HepG2 (cell line): ENCODE measurements around the gene GALR2. TPM values are rescaled to one million over a fixed set of nuclear protein-coding genes. Genes with fewer than 3 reads are reported as not detected.

Experiments
- ARNTL ChIP-seq: sonication (generic); formaldehyde crosslinking; IDR thresholded peaks from 2 replicates; pipeline ENCODE4 v1.4.0; 2020; ENCODE audit warnings: mild to moderate bottlenecking, missing genetic modification reagents
- EED ChIP-seq: sonication (generic); formaldehyde crosslinking; IDR thresholded peaks from 2 replicates; pipeline ENCODE4 v1.5.0; 2020; ENCODE audit warnings: mild to moderate bottlenecking, missing genetic modification reagents
- HNRNPH1 ChIP-seq: fragments of 200-400 bp; formaldehyde crosslinking; optimal IDR thresholded peaks from 2 replicates; pipeline ENCODE3; 2017; ENCODE audit warnings: mild to moderate bottlenecking, low read depth, low read length
- MYC ChIP-seq: sonication (generic); formaldehyde crosslinking; IDR thresholded peaks from 2 replicates; pipeline ENCODE4 v1.9.0; 2021; ENCODE audit warnings: missing genetic modification reagents, borderline replicate concordance
- PCBP1 ChIP-seq: fragments of 200-400 bp; formaldehyde crosslinking; IDR thresholded peaks from 2 replicates; pipeline ENCODE4 v1.6.1; 2017; ENCODE audit warnings: mild to moderate bottlenecking, low read depth, low read length, borderline replicate concordance
- PHF20 ChIP-seq: sonication (generic); formaldehyde crosslinking; IDR thresholded peaks from 2 replicates; pipeline ENCODE4 v1.5.0; 2020; ENCODE audit warnings: mild to moderate bottlenecking, missing genetic modification reagents
- POLR2AphosphoS2 ChIP-seq: IDR thresholded peaks from 2 replicates; pipeline ENCODE4 v1.6.1; 2011; ENCODE audit warnings: low read depth, low read length, improper control_type of control experiment
- TARDBP ChIP-seq: sonication (generic); formaldehyde crosslinking; IDR thresholded peaks from 2 replicates; pipeline ENCODE4 v1.8.0; 2022; ENCODE audit warnings: mild to moderate bottlenecking, missing genetic modification reagents
- TCF12 ChIP-seq, 2 experiments: fragments of 450-650 bp in 1 of 2; sonication (generic) in 1 of 2; formaldehyde crosslinking in 1 of 2; IDR thresholded peaks; 2 replicates each; pipeline versions ENCODE4 v1.6.1 to v1.8.0; 2017 to 2022; ENCODE audit warnings: antibody characterized with exemption in 1 of 2, mild to moderate bottlenecking in 1 of 2, missing genetic modification reagents in 1 of 2, moderate library complexity in 1 of 2
- ZMYM4 ChIP-seq: sonication (generic); formaldehyde crosslinking; IDR thresholded peaks from 2 replicates; pipeline ENCODE4 v1.8.1; 2023; ENCODE audit warnings: mild to moderate bottlenecking, missing genetic modification reagents
- ZNF776 ChIP-seq: sonication (generic); formaldehyde crosslinking; IDR thresholded peaks from 2 replicates; pipeline ENCODE4 v1.4.0; 2020; ENCODE audit warnings: mild to moderate bottlenecking, missing genetic modification reagents
- polyA plus RNA-seq, 8 experiments: library from polyadenylated mRNA; depleted of rRNA in 3 of 8; stranded (reverse) in 7 of 8; unstranded in 1 of 8; fragments of >200 nt; fragmentation: Illumina TruSeq in 4 of 8; extraction: Trizol in 4 of 8; gene quantifications; 2 replicates each; pipeline versions ENCODE4 v1.2.1 to v1.2.3, GENCODE V29; 2011 to 2016; ENCODE audit warnings: low read depth in 4 of 8, missing spikeins in 1 of 8, mixed read lengths in 1 of 8; ENCODE audit not compliant: insufficient read depth in 1 of 8
- total RNA-seq, 5 experiments: library from RNA; depleted of rRNA; stranded (reverse); fragments of >200 nt; fragmentation: Illumina TruSeq; extraction: Trizol; gene quantifications; 2 replicates each; pipeline ENCODE4 v1.2.3, GENCODE V29; 2016; ENCODE audit warnings: low read depth in 1 of 5
- TF ChIP-seq, protein P1 (sequence below): sonication (generic); formaldehyde crosslinking; IDR thresholded peaks from 2 replicates; pipeline ENCODE4 v1.4.0; 2020; ENCODE audit warnings: missing genetic modification reagents, borderline replicate concordance
- TF ChIP-seq, protein P2 (sequence below): sonication (generic); formaldehyde crosslinking; conservative IDR thresholded peaks from 2 replicates; pipeline ENCODE4 v1.4.0; 2020; ENCODE audit warnings: missing genetic modification reagents
- TF ChIP-seq, protein P3 (sequence below): IDR thresholded peaks from 2 replicates; pipeline ENCODE4 v1.6.1; 2016; ENCODE audit warnings: mild to moderate bottlenecking
- TF ChIP-seq, protein P4 (sequence below), 2 experiments: IDR thresholded peaks; 2 replicates each; pipeline ENCODE4 v1.6.1; 2011 to 2012; ENCODE audit warnings: low read length in 2 of 2, borderline replicate concordance in 1 of 2, low read depth in 1 of 2, mild to moderate bottlenecking in 1 of 2, moderate library complexity in 1 of 2

GALR2 gene
- total and polyA plus RNA-seq, 2 of the 13 experiments (the other 11 are each of a cell fraction or from before 2014, with no cell fraction given), result 0.48 to 0.58 TPM

DNA sequence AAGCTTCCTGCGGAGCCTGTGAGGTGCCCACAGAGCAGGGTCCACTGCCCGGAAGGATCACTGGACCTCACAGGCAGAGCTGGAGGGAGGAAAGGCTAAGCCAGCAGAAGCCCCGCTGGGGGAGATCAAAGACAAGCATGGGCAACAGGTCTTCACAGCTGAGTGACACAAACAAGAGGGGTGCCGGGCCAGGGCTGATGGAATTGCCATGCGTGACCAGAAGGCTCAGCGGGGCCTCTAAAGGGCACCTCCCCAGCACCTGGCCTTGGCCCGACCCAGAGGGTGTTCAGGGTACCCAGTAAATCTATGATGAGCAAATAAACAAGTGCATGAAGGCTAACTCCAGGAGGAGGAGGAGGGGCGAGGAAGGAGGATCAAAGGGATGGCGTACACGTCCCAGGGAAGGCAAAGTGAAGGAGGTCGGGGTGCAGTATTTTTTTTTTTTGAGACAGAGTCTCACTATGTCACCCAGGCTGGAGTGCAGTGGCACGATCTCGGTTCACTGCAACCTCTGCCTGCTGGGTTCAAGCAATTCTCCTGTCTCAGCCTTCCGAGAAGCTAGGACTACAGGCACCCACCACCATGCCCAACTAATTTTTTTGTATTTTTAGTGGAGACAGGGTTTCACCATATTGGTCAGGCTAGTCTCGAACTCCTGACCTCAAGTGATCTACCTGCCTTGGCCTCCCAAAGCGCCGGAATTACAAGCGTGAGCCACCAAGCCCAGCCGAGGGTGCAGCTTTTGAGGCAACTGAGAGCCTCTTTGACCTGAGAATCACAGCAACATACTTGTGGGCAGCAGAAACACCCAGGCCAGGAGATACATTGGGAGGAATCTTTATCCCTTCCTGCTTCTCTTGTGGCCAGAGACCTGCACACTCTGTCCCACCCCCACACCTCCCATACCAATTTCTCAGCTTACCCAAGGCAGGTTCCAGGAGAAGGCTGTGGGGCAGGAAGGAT is 45.1 kb downstream of the GALR2 start (continued):
- TF ChIP-seq, protein P1, sequence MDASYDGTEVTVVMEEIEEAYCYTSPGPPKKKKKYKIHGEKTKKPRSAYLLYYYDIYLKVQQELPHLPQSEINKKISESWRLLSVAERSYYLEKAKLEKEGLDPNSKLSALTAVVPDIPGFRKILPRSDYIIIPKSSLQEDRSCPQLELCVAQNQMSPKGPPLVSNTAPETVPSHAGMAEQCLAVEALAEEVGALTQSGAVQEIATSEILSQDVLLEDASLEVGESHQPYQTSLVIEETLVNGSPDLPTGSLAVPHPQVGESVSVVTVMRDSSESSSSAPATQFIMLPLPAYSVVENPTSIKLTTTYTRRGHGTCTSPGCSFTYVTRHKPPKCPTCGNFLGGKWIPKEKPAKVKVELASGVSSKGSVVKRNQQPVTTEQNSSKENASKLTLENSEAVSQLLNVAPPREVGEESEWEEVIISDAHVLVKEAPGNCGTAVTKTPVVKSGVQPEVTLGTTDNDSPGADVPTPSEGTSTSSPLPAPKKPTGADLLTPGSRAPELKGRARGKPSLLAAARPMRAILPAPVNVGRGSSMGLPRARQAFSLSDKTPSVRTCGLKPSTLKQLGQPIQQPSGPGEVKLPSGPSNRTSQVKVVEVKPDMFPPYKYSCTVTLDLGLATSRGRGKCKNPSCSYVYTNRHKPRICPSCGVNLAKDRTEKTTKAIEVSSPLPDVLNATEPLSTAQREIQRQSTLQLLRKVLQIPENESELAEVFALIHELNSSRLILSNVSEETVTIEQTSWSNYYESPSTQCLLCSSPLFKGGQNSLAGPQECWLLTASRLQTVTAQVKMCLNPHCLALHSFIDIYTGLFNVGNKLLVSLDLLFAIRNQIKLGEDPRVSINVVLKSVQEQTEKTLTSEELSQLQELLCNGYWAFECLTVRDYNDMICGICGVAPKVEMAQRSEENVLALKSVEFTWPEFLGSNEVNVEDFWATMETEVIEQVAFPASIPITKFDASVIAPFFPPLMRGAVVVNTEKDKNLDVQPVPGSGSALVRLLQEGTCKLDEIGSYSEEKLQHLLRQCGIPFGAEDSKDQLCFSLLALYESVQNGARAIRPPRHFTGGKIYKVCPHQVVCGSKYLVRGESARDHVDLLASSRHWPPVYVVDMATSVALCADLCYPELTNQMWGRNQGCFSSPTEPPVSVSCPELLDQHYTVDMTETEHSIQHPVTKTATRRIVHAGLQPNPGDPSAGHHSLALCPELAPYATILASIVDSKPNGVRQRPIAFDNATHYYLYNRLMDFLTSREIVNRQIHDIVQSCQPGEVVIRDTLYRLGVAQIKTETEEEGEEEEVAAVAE (CRISPR knock-in tag), result no peak
- TF ChIP-seq EED (CRISPR knock-in tag) (0 out of 2 replicates have a peak, but pooled peaks have one; percentile 28), MYC (CRISPR knock-in tag) (peak; percentile 21; the same call in 1 of the 2 replicates), POLR2AphosphoS2 (no peak), ZMYM4 (CRISPR knock-in tag) (peak; percentile 60; the same call in 1 of the 2 replicates), TCF12 (IDR thresholded peaks at IDR 0.05) (no peak), TCF12 (CRISPR knock-in tag; IDR thresholded peaks at IDR 0.05) (0 out of 2 replicates have a peak, but pooled peaks have one; percentile 18), PHF20 (CRISPR knock-in tag) (no peak), HNRNPH1 (no peak), ZNF776 (CRISPR knock-in tag) (no peak), ARNTL (CRISPR knock-in tag) (0 out of 2 replicates have a peak, but pooled peaks have one; percentile 13), TARDBP (CRISPR knock-in tag) (peak; percentile 52; the same call in 1 of the 2 replicates), PCBP1 (no peak)
- TF ChIP-seq, protein P2, sequence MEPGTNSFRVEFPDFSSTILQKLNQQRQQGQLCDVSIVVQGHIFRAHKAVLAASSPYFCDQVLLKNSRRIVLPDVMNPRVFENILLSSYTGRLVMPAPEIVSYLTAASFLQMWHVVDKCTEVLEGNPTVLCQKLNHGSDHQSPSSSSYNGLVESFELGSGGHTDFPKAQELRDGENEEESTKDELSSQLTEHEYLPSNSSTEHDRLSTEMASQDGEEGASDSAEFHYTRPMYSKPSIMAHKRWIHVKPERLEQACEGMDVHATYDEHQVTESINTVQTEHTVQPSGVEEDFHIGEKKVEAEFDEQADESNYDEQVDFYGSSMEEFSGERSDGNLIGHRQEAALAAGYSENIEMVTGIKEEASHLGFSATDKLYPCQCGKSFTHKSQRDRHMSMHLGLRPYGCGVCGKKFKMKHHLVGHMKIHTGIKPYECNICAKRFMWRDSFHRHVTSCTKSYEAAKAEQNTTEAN (CRISPR knock-in tag), result 0 out of 2 replicates have a peak, but pooled peaks have one; percentile 35
- TF ChIP-seq, protein P3, sequence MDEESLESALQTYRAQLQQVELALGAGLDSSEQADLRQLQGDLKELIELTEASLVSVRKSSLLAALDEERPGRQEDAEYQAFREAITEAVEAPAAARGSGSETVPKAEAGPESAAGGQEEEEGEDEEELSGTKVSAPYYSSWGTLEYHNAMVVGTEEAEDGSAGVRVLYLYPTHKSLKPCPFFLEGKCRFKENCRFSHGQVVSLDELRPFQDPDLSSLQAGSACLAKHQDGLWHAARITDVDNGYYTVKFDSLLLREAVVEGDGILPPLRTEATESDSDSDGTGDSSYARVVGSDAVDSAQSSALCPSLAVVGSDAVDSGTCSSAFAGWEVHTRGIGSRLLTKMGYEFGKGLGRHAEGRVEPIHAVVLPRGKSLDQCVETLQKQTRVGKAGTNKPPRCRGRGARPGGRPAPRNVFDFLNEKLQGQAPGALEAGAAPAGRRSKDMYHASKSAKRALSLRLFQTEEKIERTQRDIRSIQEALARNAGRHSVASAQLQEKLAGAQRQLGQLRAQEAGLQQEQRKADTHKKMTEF (CRISPR knock-in tag), result peak; percentile 82
- TF ChIP-seq, protein P4, sequence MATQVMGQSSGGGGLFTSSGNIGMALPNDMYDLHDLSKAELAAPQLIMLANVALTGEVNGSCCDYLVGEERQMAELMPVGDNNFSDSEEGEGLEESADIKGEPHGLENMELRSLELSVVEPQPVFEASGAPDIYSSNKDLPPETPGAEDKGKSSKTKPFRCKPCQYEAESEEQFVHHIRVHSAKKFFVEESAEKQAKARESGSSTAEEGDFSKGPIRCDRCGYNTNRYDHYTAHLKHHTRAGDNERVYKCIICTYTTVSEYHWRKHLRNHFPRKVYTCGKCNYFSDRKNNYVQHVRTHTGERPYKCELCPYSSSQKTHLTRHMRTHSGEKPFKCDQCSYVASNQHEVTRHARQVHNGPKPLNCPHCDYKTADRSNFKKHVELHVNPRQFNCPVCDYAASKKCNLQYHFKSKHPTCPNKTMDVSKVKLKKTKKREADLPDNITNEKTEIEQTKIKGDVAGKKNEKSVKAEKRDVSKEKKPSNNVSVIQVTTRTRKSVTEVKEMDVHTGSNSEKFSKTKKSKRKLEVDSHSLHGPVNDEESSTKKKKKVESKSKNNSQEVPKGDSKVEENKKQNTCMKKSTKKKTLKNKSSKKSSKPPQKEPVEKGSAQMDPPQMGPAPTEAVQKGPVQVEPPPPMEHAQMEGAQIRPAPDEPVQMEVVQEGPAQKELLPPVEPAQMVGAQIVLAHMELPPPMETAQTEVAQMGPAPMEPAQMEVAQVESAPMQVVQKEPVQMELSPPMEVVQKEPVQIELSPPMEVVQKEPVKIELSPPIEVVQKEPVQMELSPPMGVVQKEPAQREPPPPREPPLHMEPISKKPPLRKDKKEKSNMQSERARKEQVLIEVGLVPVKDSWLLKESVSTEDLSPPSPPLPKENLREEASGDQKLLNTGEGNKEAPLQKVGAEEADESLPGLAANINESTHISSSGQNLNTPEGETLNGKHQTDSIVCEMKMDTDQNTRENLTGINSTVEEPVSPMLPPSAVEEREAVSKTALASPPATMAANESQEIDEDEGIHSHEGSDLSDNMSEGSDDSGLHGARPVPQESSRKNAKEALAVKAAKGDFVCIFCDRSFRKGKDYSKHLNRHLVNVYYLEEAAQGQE (IDR thresholded peaks at IDR 0.05; ENCODE audit: borderline replicate concordance in 1 of 2, low read depth in 1 of 2, low read length in 2 of 2), result 0 out of 4 replicates have a peak, but pooled peaks of 1 of the 2 experiments have one; percentile 8
